Measurements from ENCODE around the gene C1orf226.
"Not testable (repeated sequence)": the region's sequence is repeated elsewhere in the genome, so short reads cannot be mapped to it uniquely, and the experiment has no call there.

The C1orf226 gene

GRCh38 chr1:162421258-162422164 is 40.0 kb downstream of the C1orf226 start:
- H3K27ac ChIP-seq, result no peak overlapping the region
- TF ChIP-seq ZFX (IDR thresholded peaks at IDR 0.05) (no peak), CTCF (conservative IDR thresholded peaks at IDR 0.05) (no peak)

- no peak for TF ChIP-seq ZFX (IDR thresholded peaks at IDR 0.05)
Measured at GRCh38 chr1:162422662-162423375, 41.3 kb downstream of the C1orf226 start.

GRCh38 chr1:162430583-162430982 is 49.1 kb downstream of the C1orf226 start:
- no peak for TF ChIP-seq ZFX (IDR thresholded peaks at IDR 0.05)
- no peak for TF ChIP-seq CTCF (conservative IDR thresholded peaks at IDR 0.05)
- H3K27ac ChIP-seq, result no peak overlapping the region

More at GRCh38 chr1:162422662-162423375, 41.3 kb downstream of the C1orf226 start:
- no peak overlapping the region for H3K27ac ChIP-seq

GRCh38 chr1:162432977-162433713 is 51.6 kb downstream of the C1orf226 start:
- not testable (repeated sequence) for H3K27ac ChIP-seq

Data from C4-2B (cell line).